ENCODE measurements around the gene COL11A2. TPM values are rescaled to one million over a fixed set of nuclear protein-coding genes. Genes with fewer than 3 reads are reported as not detected.

COL11A2 gene
- total RNA-seq, 2 experiments from 2014 or later, result 2.8 to 3.0 TPM

- ATAC-seq (ENCODE audit: poor library complexity), result no peak
- H3K27ac ChIP-seq (ENCODE audit: low read depth in 1 of 2, low read length in 2 of 2), result no peak overlapping the region
- POLR2A ChIA-PET, result interaction anchor here (0.6 to 2.5 kb wide), 2 partner anchors 42 to 65 kb away, joined by 3 to 47 read pairs; partner anchors contain the start of genes RPS18 and VPS52
- H3K27ac Mint-ChIP-seq, result peak overlapping the region; percentile 95
- no peak overlapping the region for H3K4me3 ChIP-seq (ENCODE audit: low read length)
- no peaks in the 10 kb centered on the region for H3K9me3 ChIP-seq (ENCODE audit: control insufficient read depth in 1 of 2, insufficient read depth in 1 of 2, low read length in 2 of 2)
- H3K9me3 Mint-ChIP-seq, result no peaks in the 10 kb centered on the region
- peak in 1 of 14 experiments; percentile 45 for DNase-seq
- CTCF ChIA-PET, result interaction anchor here (3.1 kb wide), 1 partner anchor 9 kb away, joined by 19 read pairs; no protein-coding TSS in a partner anchor
- no peaks in the 10 kb centered on the region for H3K27me3 ChIP-seq (ENCODE audit: control insufficient read depth in 1 of 2, insufficient read depth in 2 of 2, low read length in 2 of 2)
- H3K4me1 Mint-ChIP-seq (ENCODE audit: low read depth), result peaks cover 57% of the 10 kb centered on the region
- H3K4me1 ChIP-seq (ENCODE audit: insufficient read depth, low read length), result peaks cover 53% of the 10 kb centered on the region
- H3K27me3 Mint-ChIP-seq, result no peaks in the 10 kb centered on the region
- H3K36me3 ChIP-seq (ENCODE audit: insufficient read depth, low read length), result peaks cover 37% of the 10 kb centered on the region
- H3K36me3 Mint-ChIP-seq (ENCODE audit: low read depth), result peaks cover 61% of the 10 kb centered on the region
- TF ChIP-seq CTCF (IDR thresholded peaks at IDR 0.05), result no peak
- intact Hi-C loops (cut with DNase I, micrococcal nuclease), result loop anchor here (10.0 kb wide), 3 partner anchors 362 to 1542 kb away; partner anchors contain the start of genes C6orf47 (in 1 of the 2), CSNK2B (in 1 of the 2), FKBPL (in 1 of the 2) and GPANK1 (in 1 of the 2)
- no peak overlapping the region for H3K4me3 Mint-ChIP-seq
Observed at GRCh38 chr6:33206864-33207551, 14.7 kb upstream of the COL11A2 start.

DNA sequence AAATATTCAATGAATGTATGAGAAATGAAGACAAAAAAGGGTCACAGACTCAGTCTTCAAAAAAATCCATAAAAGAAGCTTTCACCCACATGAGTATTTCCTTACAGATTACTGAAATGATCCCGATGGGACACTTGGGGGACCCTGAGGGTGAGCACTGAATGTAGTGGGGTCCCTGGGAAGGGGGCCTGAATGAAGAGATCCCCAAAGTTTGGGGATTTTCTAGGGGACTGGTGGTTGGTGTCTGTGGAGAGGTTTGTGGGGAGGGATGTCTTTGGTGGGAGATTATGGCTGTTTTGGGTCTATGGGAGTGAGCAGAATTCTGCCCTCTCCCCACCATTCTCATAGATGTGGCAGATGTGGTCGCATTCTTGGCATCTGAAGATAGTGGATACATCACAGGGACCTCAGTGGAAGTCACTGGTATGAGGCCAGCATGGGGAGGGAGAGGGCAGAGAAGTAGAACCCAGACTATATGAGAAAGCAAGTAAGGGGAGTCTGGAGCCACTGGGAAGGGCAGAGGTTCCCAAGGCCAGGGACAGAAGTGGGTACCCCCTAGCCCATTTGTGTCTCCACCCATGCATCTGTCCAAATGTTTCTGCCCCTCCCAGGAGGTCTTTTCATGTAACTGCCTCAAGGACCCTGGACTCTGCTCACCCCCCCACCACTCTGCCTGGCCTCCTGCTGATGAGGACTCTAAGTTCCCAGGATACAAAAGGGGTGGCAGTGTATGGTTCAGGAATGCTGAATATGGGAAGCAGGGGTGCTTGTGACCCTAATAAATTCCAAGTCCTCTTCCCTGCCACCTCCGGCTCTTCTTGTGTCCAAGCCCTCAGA, 14.0 kb upstream of the COL11A2 start:
- Histone ChIP-seq H3K4me3 (ENCODE audit: low read length) (no peak overlapping the region), H3K27me3 (ENCODE audit: control insufficient read depth in 1 of 2, insufficient read depth in 2 of 2, low read length in 2 of 2) (no peaks in the 10 kb centered on the region), H3K9me3 (ENCODE audit: control insufficient read depth in 1 of 2, insufficient read depth in 1 of 2, low read length in 2 of 2) (no peaks in the 10 kb centered on the region), H3K36me3 (ENCODE audit: insufficient read depth, low read length) (peaks cover 36% of the 10 kb centered on the region), H3K27ac (ENCODE audit: low read depth in 1 of 2, low read length in 2 of 2) (no peak overlapping the region), H3K4me1 (ENCODE audit: insufficient read depth, low read length) (peaks cover 60% of the 10 kb centered on the region)
- H3K27ac Mint-ChIP-seq, result peak overlapping the region; percentile 80
- peaks cover 63% of the 10 kb centered on the region for H3K4me1 Mint-ChIP-seq (ENCODE audit: low read depth)
- H3K9me3 Mint-ChIP-seq, result no peaks in the 10 kb centered on the region
- POLR2A ChIA-PET, result no interaction called here
- DNase-seq (peak in 1 of 14 experiments; percentile 20), ATAC-seq (ENCODE audit: poor library complexity) (no peak)
- H3K4me3 Mint-ChIP-seq, result peak overlapping the region; percentile 90
- CTCF ChIA-PET, result interaction anchor here (0.6 to 3.1 kb wide), 2 partner anchors 42 to 470 kb away, joined by 3 to 11 read pairs; no protein-coding TSS in a partner anchor
- H3K36me3 Mint-ChIP-seq (ENCODE audit: low read depth), result peaks cover 61% of the 10 kb centered on the region
- no peaks in the 10 kb centered on the region for H3K27me3 Mint-ChIP-seq
- intact Hi-C loops (cut with DNase I, micrococcal nuclease), result loop anchor here (10.0 kb wide), 3 partner anchors 361 to 1541 kb away; partner anchors contain the start of genes C6orf47 (in 1 of the 2), CSNK2B (in 1 of the 2), FKBPL (in 1 of the 2) and GPANK1 (in 1 of the 2)
- no peak for TF ChIP-seq CTCF (IDR thresholded peaks at IDR 0.05)

All from CD4-positive, alpha-beta T cell (primary cell).